Fibroblast of lung (primary cell): ENCODE results near the gene GRIK1.

Experiments
- EZH2 ChIP-seq: IDR thresholded peaks from 2 replicates; pipeline ENCODE4 v1.5.1; 2012; ENCODE audit warnings: low read length, control low read depth, mild to moderate bottlenecking; ENCODE audit errors: missing control alignments
- TF ChIP-seq, protein P1 (sequence below), 2 donors: IDR thresholded peaks in 1 of 2; conservative IDR thresholded peaks in 1 of 2; 1 replicate in 1 of 2; 2 replicates in 1 of 2; pipeline ENCODE4 v1.5.1; 2011 to 2012; ENCODE audit warnings: low read length in 2 of 2, control low read depth in 1 of 2, inconsistent platforms in 1 of 2, low read depth in 1 of 2, mild to moderate bottlenecking in 1 of 2

DNA sequence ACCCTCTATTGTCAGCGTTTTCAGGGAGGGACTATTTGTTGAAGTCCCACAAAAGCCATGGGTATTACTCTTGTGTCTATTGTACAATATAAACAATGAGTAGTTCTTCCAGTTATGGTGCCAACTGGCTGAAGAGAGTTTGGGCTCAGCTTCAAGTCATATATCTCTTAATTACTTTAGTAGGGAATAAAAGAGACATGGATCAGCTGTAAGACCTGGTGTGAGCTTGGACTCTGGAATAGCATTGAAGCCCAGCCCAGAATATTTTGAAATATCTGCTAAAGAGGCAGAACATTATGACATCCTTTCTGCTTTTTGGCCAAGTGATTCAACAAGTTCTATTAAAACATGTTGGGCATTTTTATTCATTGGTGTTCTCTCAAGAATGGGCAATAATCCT, 416.1 kb downstream of the GRIK1 start:
- TF ChIP-seq, protein P1, sequence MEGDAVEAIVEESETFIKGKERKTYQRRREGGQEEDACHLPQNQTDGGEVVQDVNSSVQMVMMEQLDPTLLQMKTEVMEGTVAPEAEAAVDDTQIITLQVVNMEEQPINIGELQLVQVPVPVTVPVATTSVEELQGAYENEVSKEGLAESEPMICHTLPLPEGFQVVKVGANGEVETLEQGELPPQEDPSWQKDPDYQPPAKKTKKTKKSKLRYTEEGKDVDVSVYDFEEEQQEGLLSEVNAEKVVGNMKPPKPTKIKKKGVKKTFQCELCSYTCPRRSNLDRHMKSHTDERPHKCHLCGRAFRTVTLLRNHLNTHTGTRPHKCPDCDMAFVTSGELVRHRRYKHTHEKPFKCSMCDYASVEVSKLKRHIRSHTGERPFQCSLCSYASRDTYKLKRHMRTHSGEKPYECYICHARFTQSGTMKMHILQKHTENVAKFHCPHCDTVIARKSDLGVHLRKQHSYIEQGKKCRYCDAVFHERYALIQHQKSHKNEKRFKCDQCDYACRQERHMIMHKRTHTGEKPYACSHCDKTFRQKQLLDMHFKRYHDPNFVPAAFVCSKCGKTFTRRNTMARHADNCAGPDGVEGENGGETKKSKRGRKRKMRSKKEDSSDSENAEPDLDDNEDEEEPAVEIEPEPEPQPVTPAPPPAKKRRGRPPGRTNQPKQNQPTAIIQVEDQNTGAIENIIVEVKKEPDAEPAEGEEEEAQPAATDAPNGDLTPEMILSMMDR (conservative IDR thresholded peaks at IDR 0.05 in 1 of 2, IDR thresholded peaks at IDR 0.05 in 1 of 2; ENCODE audit: low read depth in 1 of 2, low read length in 2 of 2): no peak
- TF ChIP-seq EZH2: no peak
